ENCODE results near the gene ABLIM2.

DNA sequence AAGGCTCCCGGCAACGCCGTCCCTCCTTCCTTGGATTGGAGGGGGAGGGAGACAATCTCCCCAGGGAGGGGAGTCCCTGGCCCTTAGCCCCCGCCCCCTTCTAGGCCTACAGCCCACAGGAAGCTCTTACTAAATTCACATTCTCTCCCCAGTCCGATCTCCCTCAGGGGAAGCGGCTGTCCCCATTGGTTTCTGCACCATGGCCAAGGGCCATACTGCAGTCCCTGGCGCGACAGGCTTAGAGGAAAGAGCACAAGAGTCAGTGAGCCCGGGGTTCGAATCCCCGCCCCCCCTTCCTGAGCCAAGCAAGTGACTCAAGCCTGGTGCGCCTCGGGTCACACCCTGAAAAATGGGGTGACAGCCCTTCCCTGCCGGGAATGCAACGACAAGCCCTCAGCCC, 1.1 kb downstream of the ABLIM2 start:
- TF ChIP-seq, protein P1, sequence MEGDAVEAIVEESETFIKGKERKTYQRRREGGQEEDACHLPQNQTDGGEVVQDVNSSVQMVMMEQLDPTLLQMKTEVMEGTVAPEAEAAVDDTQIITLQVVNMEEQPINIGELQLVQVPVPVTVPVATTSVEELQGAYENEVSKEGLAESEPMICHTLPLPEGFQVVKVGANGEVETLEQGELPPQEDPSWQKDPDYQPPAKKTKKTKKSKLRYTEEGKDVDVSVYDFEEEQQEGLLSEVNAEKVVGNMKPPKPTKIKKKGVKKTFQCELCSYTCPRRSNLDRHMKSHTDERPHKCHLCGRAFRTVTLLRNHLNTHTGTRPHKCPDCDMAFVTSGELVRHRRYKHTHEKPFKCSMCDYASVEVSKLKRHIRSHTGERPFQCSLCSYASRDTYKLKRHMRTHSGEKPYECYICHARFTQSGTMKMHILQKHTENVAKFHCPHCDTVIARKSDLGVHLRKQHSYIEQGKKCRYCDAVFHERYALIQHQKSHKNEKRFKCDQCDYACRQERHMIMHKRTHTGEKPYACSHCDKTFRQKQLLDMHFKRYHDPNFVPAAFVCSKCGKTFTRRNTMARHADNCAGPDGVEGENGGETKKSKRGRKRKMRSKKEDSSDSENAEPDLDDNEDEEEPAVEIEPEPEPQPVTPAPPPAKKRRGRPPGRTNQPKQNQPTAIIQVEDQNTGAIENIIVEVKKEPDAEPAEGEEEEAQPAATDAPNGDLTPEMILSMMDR (IDR thresholded peaks at IDR 0.05) = no peak
- no peak for TF ChIP-seq POLR2A (IDR thresholded peaks at IDR 0.05)

All from lower leg skin (tissue), 3 donors.